Uterus (tissue), 2 donors: Measurements from ENCODE around the gene MKRN3.

ENCODE experiments used
- POLR2A ChIP-seq, 2 donors: fragments of 450-650 bp; IDR thresholded peaks; one replicate each; pipeline ENCODE4 v1.6.1; 2016; ENCODE audit warnings: antibody characterized with exemption in 2 of 2, mild to moderate bottlenecking in 1 of 2, moderate library complexity in 1 of 2
- TF ChIP-seq, protein P1 (sequence below), 4 experiments: fragments of 200-600 bp in 2 of 4; fragments of 450-650 bp in 2 of 4; sonication (generic) in 2 of 4; IDR thresholded peaks; one replicate each; pipeline ENCODE4 v1.5.1; 2016 to 2019; ENCODE audit warnings: antibody characterized with exemption in 4 of 4, mild to moderate bottlenecking in 2 of 4, moderate library complexity in 1 of 4

DNA sequence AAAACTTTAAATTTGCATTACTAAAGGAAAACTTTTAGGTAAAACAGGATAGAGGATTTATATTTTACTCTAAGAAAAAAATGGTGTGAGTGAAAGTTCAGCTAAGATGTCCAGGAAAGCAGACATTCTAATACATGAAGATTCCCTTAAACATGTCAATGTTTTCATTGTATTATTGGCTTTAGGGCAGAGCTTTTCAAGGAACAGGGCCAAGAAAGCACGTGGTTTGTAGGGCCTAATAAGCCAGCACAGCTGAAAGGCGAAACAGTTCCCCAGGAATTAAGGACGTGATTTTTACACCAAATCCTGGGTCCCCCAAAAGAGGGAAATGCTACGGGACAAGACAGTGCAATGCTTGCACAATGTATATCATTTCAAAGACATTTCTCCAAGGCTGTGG lies 48.6 kb upstream of the MKRN3 start:
- TF ChIP-seq, protein P1, sequence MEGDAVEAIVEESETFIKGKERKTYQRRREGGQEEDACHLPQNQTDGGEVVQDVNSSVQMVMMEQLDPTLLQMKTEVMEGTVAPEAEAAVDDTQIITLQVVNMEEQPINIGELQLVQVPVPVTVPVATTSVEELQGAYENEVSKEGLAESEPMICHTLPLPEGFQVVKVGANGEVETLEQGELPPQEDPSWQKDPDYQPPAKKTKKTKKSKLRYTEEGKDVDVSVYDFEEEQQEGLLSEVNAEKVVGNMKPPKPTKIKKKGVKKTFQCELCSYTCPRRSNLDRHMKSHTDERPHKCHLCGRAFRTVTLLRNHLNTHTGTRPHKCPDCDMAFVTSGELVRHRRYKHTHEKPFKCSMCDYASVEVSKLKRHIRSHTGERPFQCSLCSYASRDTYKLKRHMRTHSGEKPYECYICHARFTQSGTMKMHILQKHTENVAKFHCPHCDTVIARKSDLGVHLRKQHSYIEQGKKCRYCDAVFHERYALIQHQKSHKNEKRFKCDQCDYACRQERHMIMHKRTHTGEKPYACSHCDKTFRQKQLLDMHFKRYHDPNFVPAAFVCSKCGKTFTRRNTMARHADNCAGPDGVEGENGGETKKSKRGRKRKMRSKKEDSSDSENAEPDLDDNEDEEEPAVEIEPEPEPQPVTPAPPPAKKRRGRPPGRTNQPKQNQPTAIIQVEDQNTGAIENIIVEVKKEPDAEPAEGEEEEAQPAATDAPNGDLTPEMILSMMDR (IDR thresholded peaks at IDR 0.05): no peak
- TF ChIP-seq POLR2A (IDR thresholded peaks at IDR 0.05): no peak
